NCI-H1417 treated with DMSO at 0.1 percent for 48 hours (cell line): Measurements from ENCODE around the gene LTC4S.
"Not testable (repeated sequence)": the region's sequence is repeated elsewhere in the genome, so short reads cannot be mapped to it uniquely, and the experiment has no call there.

Source experiments
- DNase-seq: peaks from one replicate; lab custom pipeline; 2025; lab: John Stamatoyannopoulos, UW

Gene LTC4S

GRCh38 chr5:179827680-179828079 lies 33.9 kb downstream of the LTC4S start:
- no peak for DNase-seq

- no peak for DNase-seq
Measured at GRCh38 chr5:179828756-179829421, 35.1 kb downstream of the LTC4S start.

DNA sequence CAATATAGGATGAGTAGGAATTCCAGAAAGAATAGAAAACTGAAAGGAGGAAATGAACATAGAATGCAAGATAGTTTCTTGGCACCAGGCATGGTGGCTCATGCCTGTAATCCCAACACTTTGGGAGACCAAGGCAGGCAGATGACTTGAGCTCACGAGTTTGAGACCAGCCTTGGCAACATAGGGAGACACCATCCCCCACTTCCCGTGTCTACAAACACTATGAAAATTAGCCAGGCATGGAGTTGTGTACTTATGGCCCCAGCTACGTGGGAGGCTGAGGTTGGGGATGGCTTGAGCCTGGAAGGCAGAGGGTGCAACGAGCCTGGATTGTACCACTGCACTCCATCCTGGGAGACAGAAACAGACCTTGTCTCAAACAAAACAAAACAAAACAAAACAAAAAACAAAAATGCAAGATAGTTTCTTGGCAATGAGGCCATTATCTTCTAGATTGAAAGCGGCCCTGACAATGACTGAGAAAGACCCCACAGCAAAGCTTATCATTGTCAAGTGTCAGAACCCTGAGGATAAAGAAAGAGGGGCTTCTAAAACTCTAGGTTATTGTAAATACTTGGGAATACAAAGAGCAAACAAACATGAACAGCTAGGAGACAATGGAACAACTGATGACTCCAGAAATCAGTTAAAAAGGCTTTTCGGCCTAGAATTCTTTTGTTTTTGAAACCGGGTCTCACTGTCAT lies 36.1 kb downstream of the LTC4S start:
- no peak for DNase-seq

GRCh38 chr5:179830818-179831468 lies 37.2 kb downstream of the LTC4S start:
- DNase-seq: no peak

GRCh38 chr5:179832039-179832745 lies 38.4 kb downstream of the LTC4S start:
- no peak for DNase-seq

GRCh38 chr5:179833056-179833708 lies 39.4 kb downstream of the LTC4S start:
- no peak for DNase-seq

DNA sequence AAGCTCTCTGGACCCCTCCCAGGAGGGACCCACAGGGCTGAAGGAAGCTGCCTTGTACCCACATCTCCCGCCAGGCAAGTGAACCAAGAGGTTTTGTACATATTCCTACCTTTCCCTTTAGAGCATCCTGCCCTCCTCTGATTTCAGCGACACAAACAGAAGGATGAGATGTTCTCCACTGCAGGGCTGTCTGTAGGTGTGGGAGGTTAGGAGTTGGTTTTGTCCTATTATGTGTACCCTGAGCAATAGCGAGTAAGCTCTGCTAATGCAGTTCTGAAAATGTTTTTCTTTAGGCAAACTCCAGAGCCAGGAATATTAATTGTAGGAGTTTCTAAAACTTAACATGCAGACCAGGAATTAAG lies 39.9 kb downstream of the LTC4S start:
- DNase-seq: no peak

DNA sequence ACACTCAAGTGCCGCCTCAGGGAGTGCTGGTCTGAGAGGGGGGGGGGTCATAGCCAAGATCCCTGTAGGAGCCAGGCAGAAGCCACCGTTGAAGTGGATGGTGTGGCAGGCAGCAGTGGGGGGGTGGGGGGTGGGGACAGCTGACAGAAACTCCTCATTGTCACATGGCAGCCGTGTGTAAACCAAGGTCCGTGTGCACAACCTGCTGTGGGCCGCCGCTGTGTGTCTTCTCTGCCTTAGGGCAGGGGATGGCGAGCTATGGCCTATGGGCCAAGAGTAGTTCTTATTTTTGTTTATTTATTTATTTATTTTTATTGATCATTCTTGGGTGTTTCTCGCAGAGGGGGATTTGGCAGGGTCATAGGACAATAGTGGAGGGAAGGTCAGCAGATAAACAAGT lies 40.3 kb downstream of the LTC4S start:
- DNase-seq: no peak

- not testable (repeated sequence) for DNase-seq
Measured at GRCh38 chr5:179834871-179835270, 41.1 kb downstream of the LTC4S start.

DNA sequence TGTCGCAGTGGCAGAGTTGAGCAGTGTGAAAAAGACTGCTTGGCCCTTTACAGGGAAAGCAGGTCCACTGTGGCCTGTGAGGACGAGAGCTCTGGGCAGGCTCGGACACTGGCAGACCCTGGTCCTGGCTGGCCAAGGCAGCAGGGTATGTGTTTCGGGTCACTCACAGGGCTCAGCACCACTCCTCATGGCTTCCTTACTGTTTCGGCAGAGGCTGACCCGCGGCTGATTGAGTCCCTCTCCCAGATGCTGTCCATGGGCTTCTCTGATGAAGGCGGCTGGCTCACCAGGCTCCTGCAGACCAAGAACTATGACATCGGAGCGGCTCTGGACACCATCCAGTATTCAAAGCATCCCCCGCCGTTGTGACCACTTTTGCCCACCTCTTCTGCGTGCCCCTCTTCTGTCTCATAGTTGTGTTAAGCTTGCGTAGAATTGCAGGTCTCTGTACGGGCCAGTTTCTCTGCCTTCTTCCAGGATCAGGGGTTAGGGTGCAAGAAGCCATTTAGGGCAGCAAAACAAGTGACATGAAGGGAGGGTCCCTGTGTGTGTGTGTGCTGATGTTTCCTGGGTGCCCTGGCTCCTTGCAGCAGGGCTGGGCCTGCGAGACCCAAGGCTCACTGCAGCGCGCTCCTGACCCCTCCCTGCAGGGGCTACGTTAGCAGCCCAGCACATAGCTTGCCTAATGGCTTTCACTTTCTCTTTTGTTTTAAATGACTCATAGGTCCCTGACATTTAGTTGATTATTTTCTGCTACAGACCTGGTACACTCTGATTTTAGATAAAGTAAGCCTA lies 42.6 kb downstream of the LTC4S start:
- DNase-seq: no peak

- DNase-seq: no peak
Measured at GRCh38 chr5:179837076-179838011, 43.6 kb downstream of the LTC4S start.

DNA sequence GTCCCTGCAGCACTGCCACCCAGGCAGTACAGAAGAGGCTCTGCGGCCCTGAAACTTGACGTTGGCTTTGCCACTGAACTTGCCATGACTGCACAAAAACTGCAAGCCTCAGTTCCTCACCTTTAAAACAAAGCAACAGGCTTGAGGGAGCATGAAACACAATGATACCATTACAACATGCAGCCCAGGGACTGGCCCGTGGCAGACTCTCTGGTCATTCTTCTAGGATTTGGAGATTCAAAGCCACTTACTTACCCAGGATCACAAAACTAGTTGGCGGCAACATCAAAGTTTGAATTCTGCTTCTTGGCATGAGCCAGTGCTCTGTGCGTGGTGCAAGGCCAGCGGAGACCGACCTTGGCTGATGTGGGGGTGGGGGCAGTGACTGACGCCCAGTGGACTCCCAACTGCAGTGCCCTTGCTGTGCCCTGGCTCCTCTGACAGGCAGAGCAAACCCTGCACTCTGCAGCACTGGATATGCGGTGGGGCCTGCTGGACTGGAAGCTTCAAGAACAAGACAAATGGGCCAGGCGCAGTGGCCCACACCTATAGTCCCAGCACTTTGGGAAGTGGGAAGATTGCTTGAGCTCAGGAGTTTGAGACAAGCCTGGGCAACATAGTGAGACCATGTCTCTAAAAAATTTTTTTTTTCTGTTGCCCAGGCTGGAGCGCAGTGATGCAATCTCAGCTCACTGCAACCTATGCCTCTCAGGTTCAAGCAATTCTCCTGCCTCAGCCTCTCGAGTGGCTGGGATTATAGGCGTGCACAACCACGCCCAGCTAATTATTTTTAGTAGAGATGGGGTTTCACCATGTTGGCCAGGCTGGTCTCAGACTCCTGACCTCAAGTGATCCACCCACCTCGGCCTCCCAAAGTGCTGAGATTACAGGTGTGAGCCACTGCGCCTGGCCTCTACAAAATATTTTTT lies 45.8 kb downstream of the LTC4S start:
- no peak for DNase-seq

DNA sequence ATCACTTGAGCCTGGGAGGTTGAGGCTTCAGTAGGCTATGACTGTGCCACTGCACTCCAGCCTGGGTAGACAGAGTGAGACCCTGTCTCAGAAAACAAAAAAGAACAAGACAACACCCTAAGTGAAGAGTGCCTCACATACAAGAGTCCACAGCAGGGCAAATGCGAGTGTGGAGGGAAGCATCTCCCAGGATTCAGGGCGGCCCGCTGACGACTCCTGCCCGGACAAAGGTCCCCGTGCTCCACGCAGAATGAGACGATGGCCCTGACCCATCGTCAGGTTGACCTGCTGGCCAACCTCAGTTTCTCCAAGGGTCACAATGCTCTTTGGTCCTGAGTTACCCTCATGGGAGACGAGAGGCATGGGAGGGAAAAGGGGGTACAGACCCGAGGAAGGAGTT lies 46.5 kb downstream of the LTC4S start:
- DNase-seq: no peak

DNA sequence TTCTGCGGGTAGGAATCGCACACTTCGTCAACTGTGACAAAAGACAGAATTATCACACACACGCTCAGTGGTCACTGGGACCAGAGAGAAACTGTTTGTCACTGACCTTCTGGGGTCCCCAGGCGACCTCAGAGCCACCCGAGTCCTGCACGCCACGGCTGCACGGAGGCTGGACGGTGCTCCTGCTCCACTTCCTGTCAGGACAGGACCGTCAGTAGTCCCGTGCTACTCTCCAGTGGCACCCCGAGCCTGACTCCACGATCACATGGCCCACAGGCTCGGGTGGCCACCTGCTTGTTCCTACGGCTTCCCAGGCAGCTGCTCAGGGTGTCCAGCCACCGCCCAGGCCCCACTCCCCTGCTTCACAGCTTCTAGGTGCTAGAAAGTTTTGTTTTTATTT lies 47.0 kb downstream of the LTC4S start:
- no peak for DNase-seq

GRCh38 chr5:179841621-179842020 lies 47.8 kb downstream of the LTC4S start:
- no peak for DNase-seq
